IMR-90 (cell line): Measurements from ENCODE around the gene ELOA. TPM values are rescaled to one million over a fixed set of nuclear protein-coding genes. Genes with fewer than 3 reads are reported as not detected.

Experiments used
- ATAC-seq: fragments of 200-7000 bp; cut with Tn5 transposase; 2 replicates; pipeline ENCODE4 v1.9.1; 2020; ENCODE audit warnings: low read depth, mild to moderate bottlenecking, moderate library complexity
- BruUV-seq: library from RNA; stranded (reverse); fragments of 400-500 nt; replicated peaks from 2 replicates; lab custom pipeline; 2021; lab: Mats Ljungman, UMichigan
- CTCF ChIA-PET: fragments of 300-600 bp; formaldehyde crosslinking; extraction: SDS; loops from one replicate; lab custom pipeline; 2021; ENCODE audit warnings: antibody characterized with exemption; lab: Yijun Ruan, JAX
- POLR2A ChIA-PET: fragments of 300-600 bp; sonication (Branson Sonifier 250); formaldehyde crosslinking; loops from one replicate; lab custom pipeline; 2022; ENCODE audit warnings: antibody characterized with exemption; ENCODE audit not compliant: unreplicated experiment; lab: Charles Lee
- DNase-seq: peaks from one replicate; pipeline ENCODE4 v3.0.0; 2013
- H2AFZ ChIP-seq: replicated peaks from 2 replicates; pipeline ENCODE3; 2013; ENCODE audit warnings: low read length, mild to moderate bottlenecking; ENCODE audit not compliant: poor library complexity
- H2AK5ac ChIP-seq: 2 replicates; pipeline ENCODE4 v1.6.1; 2013; ENCODE audit warnings: low read depth, low read length, inconsistent platforms
- H2AK9ac ChIP-seq: replicated peaks from 2 replicates; pipeline ENCODE3; 2013; ENCODE audit warnings: mild to moderate bottlenecking, low read depth, low read length, moderate library complexity; ENCODE audit not compliant: poor library complexity
- H2BK120ac ChIP-seq: 2 replicates; pipeline ENCODE4 v1.6.1; 2013; ENCODE audit warnings: low read depth, low read length, inconsistent platforms
- H2BK15ac ChIP-seq: 3 replicates; pipeline ENCODE4 v1.6.1; 2013; ENCODE audit warnings: low read depth, low read length, inconsistent platforms
- H2BK20ac ChIP-seq: 2 replicates; pipeline ENCODE4 v1.6.1; 2013; ENCODE audit warnings: low read depth, mild to moderate bottlenecking, inconsistent platforms, low read length, moderate library complexity
- H2BK5ac ChIP-seq: 2 replicates; pipeline ENCODE4 v1.6.1; 2013; ENCODE audit warnings: mild to moderate bottlenecking, low read depth, low read length, inconsistent platforms; ENCODE audit not compliant: poor library complexity, severe bottlenecking
- H3K14ac ChIP-seq: replicated peaks from 2 replicates; pipeline ENCODE4 v1.6.1; 2013; ENCODE audit warnings: low read depth, low read length, inconsistent platforms
- H3K18ac ChIP-seq: 2 replicates; pipeline ENCODE4 v1.6.1; 2013; ENCODE audit warnings: low read depth, low read length, control low read depth
- H3K23ac ChIP-seq: 2 replicates; pipeline ENCODE4 v1.6.1; 2013; ENCODE audit warnings: low read depth, low read length, inconsistent platforms
- H3K27ac ChIP-seq: 2 replicates; pipeline ENCODE4 v1.5.1; 2013; ENCODE audit warnings: mild to moderate bottlenecking, control low read depth, low read length; ENCODE audit not compliant: insufficient read depth
- H3K27me3 ChIP-seq: 2 replicates; pipeline ENCODE4 v1.6.1; 2013; ENCODE audit warnings: low read length; ENCODE audit not compliant: control insufficient read depth, insufficient read depth
- H3K36me3 ChIP-seq: 2 replicates; pipeline ENCODE4 v1.6.1; 2013; ENCODE audit warnings: low read length, mixed read lengths; ENCODE audit not compliant: control insufficient read depth, insufficient read depth
- H3K4ac ChIP-seq: 2 replicates; pipeline ENCODE4 v1.6.1; 2013; ENCODE audit warnings: low read depth, low read length, inconsistent platforms
- H3K4me1 ChIP-seq: 2 replicates; pipeline ENCODE4 v1.6.1; 2013; ENCODE audit warnings: low read length, mixed read lengths; ENCODE audit not compliant: control insufficient read depth, insufficient read depth
- H3K4me2 ChIP-seq: 2 replicates; pipeline ENCODE4 v1.6.1; 2013; ENCODE audit warnings: low read depth, mild to moderate bottlenecking, control low read depth, low read length, moderate library complexity
- H3K4me3 ChIP-seq: 2 replicates; pipeline ENCODE4 v1.5.1; 2013; ENCODE audit warnings: low read depth, mild to moderate bottlenecking, control low read depth, low read length, moderate library complexity; ENCODE audit not compliant: insufficient read depth
- H3K56ac ChIP-seq: 2 replicates; pipeline ENCODE4 v1.6.1; 2013; ENCODE audit warnings: low read length, inconsistent platforms; ENCODE audit not compliant: insufficient read depth; ENCODE audit errors: extremely low read depth
- H3K79me1 ChIP-seq, 2 experiments: 2 replicates each; pipeline ENCODE4 v1.6.1; 2013; ENCODE audit warnings: low read length in 2 of 2, inconsistent platforms in 1 of 2, low read depth in 1 of 2
- H3K9ac ChIP-seq: 2 replicates; pipeline ENCODE4 v1.6.1; 2013; ENCODE audit warnings: low read depth, low read length, control low read depth
- H3K9me1 ChIP-seq: 2 replicates; pipeline ENCODE4 v1.6.1; 2013; ENCODE audit warnings: low read length, inconsistent platforms; ENCODE audit not compliant: insufficient read depth
- H3K9me3 ChIP-seq: 2 replicates; pipeline ENCODE4 v1.6.1; 2013; ENCODE audit warnings: low read length; ENCODE audit not compliant: control insufficient read depth, insufficient read depth
- H4K20me1 ChIP-seq: 2 replicates; pipeline ENCODE4 v1.6.1; 2013; ENCODE audit warnings: low read length, inconsistent platforms; ENCODE audit not compliant: insufficient read depth
- H4K5ac ChIP-seq: 2 replicates; pipeline ENCODE4 v1.6.1; 2013; ENCODE audit warnings: mild to moderate bottlenecking, low read depth, low read length, control low read depth
- H4K8ac ChIP-seq, 2 experiments: 2 replicates each; pipeline ENCODE4 v1.6.1; 2013; ENCODE audit warnings: low read depth in 2 of 2, low read length in 2 of 2, control low read depth in 1 of 2, inconsistent platforms in 1 of 2
- H4K91ac ChIP-seq: 2 replicates; pipeline ENCODE4 v1.6.1; 2013; ENCODE audit warnings: low read depth, low read length, inconsistent platforms; ENCODE audit not compliant: insufficient read depth
- BHLHE40 ChIP-seq: fragments of 150-350 bp; IDR thresholded peaks from 2 replicates; pipeline ENCODE4 v1.6.1; 2016; ENCODE audit warnings: mild to moderate bottlenecking, low read depth, low read length
- CEBPB ChIP-seq: IDR thresholded peaks from 2 replicates; pipeline ENCODE4 v1.6.1; 2012; ENCODE audit warnings: low read depth, low read length, improper control_type of control experiment
- CHD1 ChIP-seq: IDR thresholded peaks from 2 replicates; pipeline ENCODE4 v1.6.1; 2012; ENCODE audit warnings: low read depth, low read length, improper control_type of control experiment
- FOS ChIP-seq: fragments of 150-350 bp; IDR thresholded peaks from 2 replicates; pipeline ENCODE4 v1.6.1; 2016; ENCODE audit warnings: low read depth, low read length
- MAFK ChIP-seq: IDR thresholded peaks from 2 replicates; pipeline ENCODE4 v1.6.1; 2012; ENCODE audit warnings: low read depth, low read length, improper control_type of control experiment
- MAZ ChIP-seq: IDR thresholded peaks from 2 replicates; pipeline ENCODE4 v1.6.1; 2012; ENCODE audit warnings: low read depth, mild to moderate bottlenecking, low read length, improper control_type of control experiment, moderate library complexity, borderline replicate concordance
- MXI1 ChIP-seq: IDR thresholded peaks from 2 replicates; pipeline ENCODE4 v1.6.1; 2012; ENCODE audit warnings: low read depth, mild to moderate bottlenecking, low read length, moderate library complexity, borderline replicate concordance
- NFE2L2 ChIP-seq: fragments of 150-350 bp; IDR thresholded peaks from 2 replicates; pipeline ENCODE4 v1.6.1; 2016; ENCODE audit warnings: low read depth, mild to moderate bottlenecking, low read length
- POLR2A ChIP-seq: IDR thresholded peaks from 2 replicates; pipeline ENCODE4 v1.6.1; 2012; ENCODE audit warnings: mild to moderate bottlenecking, low read depth, low read length
- RAD21 ChIP-seq: IDR thresholded peaks from 2 replicates; pipeline ENCODE4 v1.6.1; 2012; ENCODE audit warnings: low read length, improper control_type of control experiment
- RCOR1 ChIP-seq: IDR thresholded peaks from 2 replicates; pipeline ENCODE4 v1.6.1; 2012; ENCODE audit warnings: mild to moderate bottlenecking, low read length, improper control_type of control experiment; ENCODE audit not compliant: insufficient replicate concordance
- RFX5 ChIP-seq: IDR thresholded peaks from 2 replicates; pipeline ENCODE4 v1.8.0; 2012; ENCODE audit warnings: low read depth, mild to moderate bottlenecking, low read length, moderate library complexity
- SMC3 ChIP-seq: fragments of 150-350 bp; IDR thresholded peaks from 2 replicates; pipeline ENCODE4 v1.6.1; 2016; ENCODE audit warnings: low read depth, mild to moderate bottlenecking, antibody characterized with exemption, low read length, moderate library complexity
- WGBS, 2 experiments: methylation state at CpG; one replicate each; pipeline versions ENCODE4 v1.1.5 to v1.1.7; 2013; ENCODE audit warnings: missing lambda C conversion rate in 2 of 2; ENCODE audit not compliant: insufficient read length in 1 of 2; ENCODE audit errors: extremely low coverage in 2 of 2; 5-methylcytosine and 5-hydroxymethylcytosine counted together
- dilution Hi-C: fragments of 300-500 bp; cut with HindIII; formaldehyde crosslinking; loops from one replicate; pipeline ENCODE4 v1.14.3; 2018; ENCODE audit warnings: low sequenced_read_pairs; ENCODE audit not compliant: unreplicated experiment
- in situ Hi-C: fragments of 300-500 bp; cut with MboI; formaldehyde crosslinking; loops from 3 replicates; pipeline ENCODE4 v1.14.3; 2019; ENCODE audit warnings: low sequenced_read_pairs, inconsistent platforms, mixed read lengths
- intact Hi-C: fragments of 100-400 bp; cut with micrococcal nuclease; formaldehyde crosslinking; loops from 2 replicates; pipeline ENCODE4 v1.10.0; 2022
- polyA plus RNA-seq, 3 experiments: library from polyadenylated mRNA; depleted of rRNA; stranded (reverse); fragments of >200 nt; gene quantifications; 2 replicates each; pipeline ENCODE4 v1.2.3, GENCODE V29; 2012; ENCODE audit warnings: low replicate concordance in 1 of 3
- total RNA-seq: library from RNA; depleted of rRNA; stranded (reverse); fragments of >200 nt; gene quantifications from 2 replicates; pipeline ENCODE4 v1.2.3, GENCODE V29; 2012
- TF ChIP-seq, protein P1 (sequence below): fragments of 150-350 bp; IDR thresholded peaks from 2 replicates; pipeline ENCODE4 v1.6.1; 2016; ENCODE audit warnings: low read depth, mild to moderate bottlenecking, low read length, moderate library complexity, borderline replicate concordance
- TF ChIP-seq, protein P2 (sequence below): conservative IDR thresholded peaks from 2 replicates; pipeline ENCODE4 v1.5.1; 2012; ENCODE audit warnings: mild to moderate bottlenecking, low read depth, low read length, improper control_type of control experiment
- TF ChIP-seq, protein P3 (sequence below): fragments of 150-350 bp; IDR thresholded peaks from 2 replicates; pipeline ENCODE4 v1.6.1; 2017; ENCODE audit warnings: mild to moderate bottlenecking, antibody characterized with exemption, low read length, low read depth

ELOA gene
- total and polyA plus RNA-seq, 2 of the 4 experiments (the other 2 are of a cell fraction) = 22.9 to 40.7 TPM

DNA sequence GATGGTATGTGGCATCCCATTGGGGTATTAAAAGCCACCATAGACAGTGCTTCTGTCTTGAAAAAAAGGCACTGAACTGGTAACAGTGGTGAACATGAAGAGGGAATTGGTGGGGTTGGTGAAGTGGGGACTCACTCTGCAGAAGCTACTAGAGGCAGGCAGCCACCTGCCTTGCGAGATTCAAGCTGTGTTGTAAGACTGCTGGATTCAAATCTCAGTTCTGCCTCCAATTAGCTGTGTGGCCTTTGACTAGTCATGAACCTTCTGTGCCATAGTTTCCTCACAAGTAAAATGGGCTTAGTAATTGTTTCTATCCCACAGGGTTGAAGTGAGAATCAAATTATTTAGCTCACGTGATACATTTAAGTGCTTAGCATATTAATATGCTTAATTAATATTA, 16.6 kb upstream of the ELOA start:
- H3K36me3 ChIP-seq = no peaks in the 10 kb centered on the region; the same call in 1 of the 2 replicates
- H4K5ac ChIP-seq = no peak overlapping the region
- intact Hi-C loops = no loop called here
- no peak overlapping the region for H2AFZ ChIP-seq
- H3K27ac ChIP-seq = no peak overlapping the region
- H4K20me1 ChIP-seq = peaks cover 21% of the 10 kb centered on the region
- H3K14ac ChIP-seq = no peak overlapping the region
- peaks cover 12% of the 10 kb centered on the region for H3K9me1 ChIP-seq
- peaks cover 11% of the 10 kb centered on the region for H3K4me1 ChIP-seq
- H3K4ac ChIP-seq = no peak overlapping the region
- no peak overlapping the region for H3K9ac ChIP-seq
- no peaks in the 10 kb centered on the region for H3K27me3 ChIP-seq
- no peak overlapping the region for H4K91ac ChIP-seq
- DNase-seq = no peak
- no peak overlapping the region for H3K18ac ChIP-seq
- no peak for ATAC-seq
- no peak overlapping the region for H4K8ac ChIP-seq
- no peak overlapping the region for H3K4me3 ChIP-seq
- H3K23ac ChIP-seq = 0 out of 2 replicates have a peak overlapping the region, but pooled peaks have one; percentile 48
- dilution Hi-C loops = no loop called here
- CTCF ChIA-PET = no interaction called here
- POLR2A ChIA-PET = no interaction called here
- no peaks in the 10 kb centered on the region for H3K9me3 ChIP-seq
- H2AK9ac ChIP-seq = no peak overlapping the region
- no TSS peak for BruUV-seq
- H2BK120ac ChIP-seq = no peak overlapping the region; the same call in 1 of the 2 replicates
- no peak overlapping the region for H2BK15ac ChIP-seq
- H3K79me1 ChIP-seq = peaks cover 3 to 55% of the 10 kb centered on the region in 2 experiments; a peak in 2 of 4 replicates
- TF ChIP-seq, protein P1, sequence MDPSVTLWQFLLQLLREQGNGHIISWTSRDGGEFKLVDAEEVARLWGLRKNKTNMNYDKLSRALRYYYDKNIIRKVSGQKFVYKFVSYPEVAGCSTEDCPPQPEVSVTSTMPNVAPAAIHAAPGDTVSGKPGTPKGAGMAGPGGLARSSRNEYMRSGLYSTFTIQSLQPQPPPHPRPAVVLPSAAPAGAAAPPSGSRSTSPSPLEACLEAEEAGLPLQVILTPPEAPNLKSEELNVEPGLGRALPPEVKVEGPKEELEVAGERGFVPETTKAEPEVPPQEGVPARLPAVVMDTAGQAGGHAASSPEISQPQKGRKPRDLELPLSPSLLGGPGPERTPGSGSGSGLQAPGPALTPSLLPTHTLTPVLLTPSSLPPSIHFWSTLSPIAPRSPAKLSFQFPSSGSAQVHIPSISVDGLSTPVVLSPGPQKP = no peak
- no peak for TF ChIP-seq CEBPB
- TF ChIP-seq SMC3 = no peak
- no peak for TF ChIP-seq RAD21
- no peak for TF ChIP-seq NFE2L2
- no peak for TF ChIP-seq CHD1
- TF ChIP-seq, protein P2, sequence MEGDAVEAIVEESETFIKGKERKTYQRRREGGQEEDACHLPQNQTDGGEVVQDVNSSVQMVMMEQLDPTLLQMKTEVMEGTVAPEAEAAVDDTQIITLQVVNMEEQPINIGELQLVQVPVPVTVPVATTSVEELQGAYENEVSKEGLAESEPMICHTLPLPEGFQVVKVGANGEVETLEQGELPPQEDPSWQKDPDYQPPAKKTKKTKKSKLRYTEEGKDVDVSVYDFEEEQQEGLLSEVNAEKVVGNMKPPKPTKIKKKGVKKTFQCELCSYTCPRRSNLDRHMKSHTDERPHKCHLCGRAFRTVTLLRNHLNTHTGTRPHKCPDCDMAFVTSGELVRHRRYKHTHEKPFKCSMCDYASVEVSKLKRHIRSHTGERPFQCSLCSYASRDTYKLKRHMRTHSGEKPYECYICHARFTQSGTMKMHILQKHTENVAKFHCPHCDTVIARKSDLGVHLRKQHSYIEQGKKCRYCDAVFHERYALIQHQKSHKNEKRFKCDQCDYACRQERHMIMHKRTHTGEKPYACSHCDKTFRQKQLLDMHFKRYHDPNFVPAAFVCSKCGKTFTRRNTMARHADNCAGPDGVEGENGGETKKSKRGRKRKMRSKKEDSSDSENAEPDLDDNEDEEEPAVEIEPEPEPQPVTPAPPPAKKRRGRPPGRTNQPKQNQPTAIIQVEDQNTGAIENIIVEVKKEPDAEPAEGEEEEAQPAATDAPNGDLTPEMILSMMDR = no peak
- TF ChIP-seq POLR2A = no peak
- TF ChIP-seq MXI1 = no peak
- no peak for TF ChIP-seq MAZ
- no peak for TF ChIP-seq BHLHE40
- TF ChIP-seq, protein P3, sequence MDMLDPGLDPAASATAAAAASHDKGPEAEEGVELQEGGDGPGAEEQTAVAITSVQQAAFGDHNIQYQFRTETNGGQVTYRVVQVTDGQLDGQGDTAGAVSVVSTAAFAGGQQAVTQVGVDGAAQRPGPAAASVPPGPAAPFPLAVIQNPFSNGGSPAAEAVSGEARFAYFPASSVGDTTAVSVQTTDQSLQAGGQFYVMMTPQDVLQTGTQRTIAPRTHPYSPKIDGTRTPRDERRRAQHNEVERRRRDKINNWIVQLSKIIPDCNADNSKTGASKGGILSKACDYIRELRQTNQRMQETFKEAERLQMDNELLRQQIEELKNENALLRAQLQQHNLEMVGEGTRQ = no peak
- no peak for TF ChIP-seq RCOR1
- no peak for TF ChIP-seq FOS
- TF ChIP-seq RFX5 = no peak
- TF ChIP-seq MAFK = no peak
- WGBS, 2 experiments = no CpG with 5 or more reads among the region's 2 CpGs
- peak overlapping the region; percentile 30; the same call in 1 of the 2 replicates for H2AK5ac ChIP-seq
- H3K56ac ChIP-seq = no peak overlapping the region
- in situ Hi-C loops = no loop called here
- H2BK5ac ChIP-seq = no peak overlapping the region
- no peak overlapping the region for H3K4me2 ChIP-seq
- no peak overlapping the region for H2BK20ac ChIP-seq
